Measurements from ENCODE around the gene CHST4. TPM values are rescaled to one million over a fixed set of nuclear protein-coding genes. Genes with fewer than 3 reads are reported as not detected.

Gene CHST4
- total RNA-seq (2022; extraction: Qiagen RNA extraction): 0.08 TPM in 1 of 5 replicates, not detected in the others

DNA sequence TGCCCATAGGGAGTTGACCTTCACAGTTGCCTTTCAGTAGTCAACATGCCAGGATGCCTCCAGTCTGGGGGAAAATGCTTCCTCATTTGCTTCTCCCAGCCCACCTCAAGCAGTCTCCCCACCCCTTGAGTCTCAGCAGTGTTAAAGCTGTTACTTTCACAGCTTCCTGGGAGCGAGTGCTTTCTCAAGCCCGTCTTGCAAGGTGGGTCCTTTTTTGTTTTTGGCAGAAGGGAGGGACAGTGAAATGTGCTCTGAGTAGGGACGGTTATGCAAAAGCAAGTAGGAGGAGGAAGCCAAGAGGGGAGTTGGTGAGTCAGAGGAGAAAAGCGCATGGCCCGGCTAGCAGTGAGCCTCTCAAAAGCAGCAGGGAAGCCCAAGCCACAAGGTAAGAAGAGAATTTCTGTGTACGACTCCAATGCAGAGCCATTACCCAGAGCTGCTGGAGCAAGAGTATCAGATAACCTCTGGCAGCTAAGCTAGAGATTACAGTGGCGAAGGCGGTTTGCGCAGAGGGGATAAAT lies at the start of gene CHST4:
CHST4 (plus strand) TSS at position 316 of the 521 bp plus-strand sequence. CDS start 10,252 bp downstream, outside the sequence.

DNA sequence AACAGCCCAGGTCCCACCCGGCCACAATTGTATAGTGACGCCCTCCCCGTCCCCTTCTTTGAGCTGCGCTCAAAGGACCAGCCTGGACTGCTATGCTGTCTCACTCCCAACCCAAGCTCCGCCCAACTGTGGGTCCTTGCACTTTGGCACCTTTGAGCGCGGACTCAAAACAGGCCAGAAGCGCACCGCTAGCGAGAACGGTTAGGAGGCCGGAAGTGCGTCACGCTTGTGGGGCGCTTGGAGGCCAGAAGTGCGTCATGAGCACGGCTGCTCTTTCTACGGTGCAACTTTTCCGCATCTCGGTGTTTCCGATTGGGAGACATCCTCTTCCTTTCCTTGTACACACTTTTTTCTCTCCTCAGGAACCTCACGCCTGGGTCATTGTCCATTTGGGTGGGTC lies 37.1 kb upstream of the CHST4 start, which contains the start of gene ZNF19:
ZNF19 (minus strand) TSS at position 203 of the 400 bp plus-strand sequence. CDS start 7,210 bp downstream, outside the sequence.

DNA sequence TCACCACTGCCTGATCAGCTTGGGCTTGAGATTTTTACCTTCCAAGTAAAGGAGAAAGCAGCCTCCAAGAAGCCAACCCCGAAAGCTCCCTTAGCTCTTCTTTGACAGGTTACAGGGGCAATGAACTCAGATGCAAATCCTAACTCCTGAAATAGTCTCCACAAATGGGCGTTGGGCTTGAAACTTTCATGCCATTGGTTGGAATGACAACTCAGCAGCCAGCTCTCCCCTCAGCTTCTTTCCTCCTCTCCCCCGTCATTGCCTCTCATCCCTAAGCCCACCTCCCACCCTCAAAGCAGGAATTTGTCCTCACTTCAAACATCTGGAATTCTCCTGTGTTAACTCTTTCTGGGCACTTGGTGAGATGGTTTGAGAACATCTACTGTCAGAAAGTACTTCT lies 50.7 kb downstream of the CHST4 start, which contains the start of gene TAT:
TAT (minus strand) TSS at position 122 of the 400 bp plus-strand sequence. CDS start 677 bp downstream, outside the sequence.

Other genes starting within 250 kb of the CHST4 start
- gene CMTR2, start 237.0 kb upstream of the CHST4 start, total RNA-seq (2022; extraction: Qiagen RNA extraction): 11.6 to 15.2 TPM (median 12.6 TPM) in 5 replicates
- 4.5 to 8.0 TPM (median 5.4 TPM) in 5 replicates for gene CALB2, start 167.7 kb upstream of the CHST4 start, total RNA-seq (2022; extraction: Qiagen RNA extraction)
- not detected in 5 replicates for gene TLE7, start 84.4 kb upstream of the CHST4 start, total RNA-seq (2022; extraction: Qiagen RNA extraction)
- gene ZNF23, start 64.2 kb upstream of the CHST4 start, total RNA-seq (2022; extraction: Qiagen RNA extraction): 5.4 to 7.6 TPM (median 6.3 TPM) in 5 replicates
- 1.3 to 1.9 TPM (median 1.7 TPM) in 5 replicates for gene ZNF19, start 37.1 kb upstream of the CHST4 start, total RNA-seq (2022; extraction: Qiagen RNA extraction)
- gene TAT, start 50.7 kb downstream of the CHST4 start, total RNA-seq (2022; extraction: Qiagen RNA extraction): 0.04 to 0.05 TPM in 2 of 5 replicates, not detected in the others
- 0.19 to 0.34 TPM (median 0.29 TPM) in 5 replicates for gene MARVELD3, start 99.8 kb downstream of the CHST4 start, total RNA-seq (2022; extraction: Qiagen RNA extraction)
- 9.7 to 12.2 TPM (median 10.3 TPM) in 5 replicates for gene PHLPP2, start 198.3 kb downstream of the CHST4 start, total RNA-seq (2022; extraction: Qiagen RNA extraction)